AML-193 (cell line): ENCODE measurements around the gene STYXL2.
A peak's percentile ranks its signal among the peaks of the same experiment; 100 is the strongest.

Experiments used
- DNase-seq, 2 experiments: peaks; one replicate each; lab custom pipeline; 2025; lab: John Stamatoyannopoulos, UW

The STYXL2 gene

DNA sequence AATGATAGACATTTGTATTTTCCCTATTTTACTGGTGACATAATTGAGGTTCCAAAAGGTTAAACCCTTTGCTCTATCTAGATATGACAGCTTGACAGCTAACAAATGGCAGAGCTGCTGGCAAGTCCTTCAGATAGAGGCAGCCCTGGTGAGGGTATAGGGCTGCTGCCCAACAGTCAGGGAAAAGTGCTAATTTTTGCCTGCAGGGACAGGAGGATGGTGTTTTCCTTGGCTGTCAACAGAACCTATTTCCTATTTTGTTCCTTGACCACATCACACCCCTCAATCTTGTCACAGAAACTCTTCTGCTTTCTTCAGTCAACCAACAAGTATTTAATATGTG is 16.0 kb upstream of the STYXL2 start:
- DNase-seq: no peak

DNA sequence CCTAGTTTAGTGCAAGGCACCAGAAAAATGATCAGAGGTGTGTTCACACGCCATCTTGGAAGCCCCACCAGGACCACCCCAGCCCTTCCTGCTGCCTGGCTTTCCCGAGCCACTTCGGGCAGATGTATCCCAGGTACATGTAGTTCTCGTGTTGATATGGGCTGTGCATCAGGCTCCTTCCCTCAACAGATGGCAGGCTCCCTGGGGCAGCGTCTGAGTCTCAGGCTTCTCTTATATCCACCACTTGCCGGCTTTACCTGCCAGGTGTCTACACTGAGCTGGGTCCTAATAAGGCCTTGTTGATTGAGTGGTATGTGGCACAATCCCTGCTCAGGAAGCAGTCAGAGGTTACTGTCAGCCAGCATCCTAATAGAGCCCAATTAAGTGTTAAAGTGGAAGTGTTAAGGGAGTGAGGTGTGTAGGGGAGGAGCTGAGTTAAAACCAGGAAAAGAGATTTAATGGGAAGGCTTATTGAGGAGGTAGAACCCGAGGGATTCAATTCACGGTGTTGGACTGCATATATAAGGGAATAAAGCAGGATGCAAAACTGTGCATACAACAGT is 12.2 kb upstream of the STYXL2 start:
- DNase-seq: no peak

DNA sequence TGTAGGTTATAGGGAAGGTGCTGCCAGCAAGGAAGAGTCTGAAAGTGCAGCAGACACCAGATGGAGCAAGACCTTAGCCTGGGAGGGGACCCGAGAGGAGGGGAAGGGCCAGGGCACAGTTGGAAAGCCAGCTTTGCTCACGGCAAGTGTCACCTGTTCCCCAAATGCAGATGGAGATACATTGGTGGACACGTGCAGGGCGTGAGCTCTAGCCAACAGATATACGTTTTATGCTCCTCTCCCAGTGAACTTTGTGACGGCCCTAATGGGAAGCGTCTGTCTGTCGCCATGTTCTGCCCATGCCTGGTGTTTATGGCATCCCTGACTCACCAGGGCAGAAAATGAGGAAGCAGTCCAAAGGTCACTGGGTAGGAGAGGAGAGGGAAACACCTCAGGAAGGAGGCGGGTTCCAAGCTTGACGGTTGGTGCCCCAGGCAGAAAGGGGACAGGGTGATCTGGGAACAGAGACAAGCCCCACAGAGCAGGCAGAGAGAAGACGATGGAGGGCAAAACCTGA is 11.3 kb upstream of the STYXL2 start:
- no peak for DNase-seq

DNA sequence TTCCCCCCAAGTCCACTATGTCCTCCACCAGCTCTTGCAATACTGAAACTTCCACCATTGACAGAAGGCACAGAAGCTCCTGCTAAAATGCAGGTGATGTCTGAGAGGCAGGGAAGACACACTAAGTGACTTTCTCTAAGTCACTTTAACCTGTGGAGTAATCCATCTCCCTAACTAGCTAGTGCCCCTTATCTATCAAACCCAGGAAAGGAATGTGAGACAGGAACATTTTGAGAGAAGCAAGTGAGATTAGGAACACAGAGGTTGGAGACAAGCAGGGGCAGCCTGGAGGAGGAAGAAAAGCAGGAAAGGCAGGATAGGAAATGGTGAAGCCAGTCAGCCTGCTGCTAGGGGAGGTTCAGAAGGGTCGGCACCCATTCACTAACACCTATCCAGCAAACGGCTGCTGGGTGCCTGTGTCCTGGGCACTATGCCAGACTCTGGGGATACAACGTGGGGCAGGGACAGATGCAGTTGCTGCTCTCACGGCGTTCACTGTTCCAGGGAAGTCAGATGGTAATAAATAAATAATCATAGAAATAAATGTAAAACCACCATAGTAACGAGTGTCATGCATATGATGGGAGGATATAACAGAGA is 10.7 kb upstream of the STYXL2 start:
- no peak for DNase-seq

DNA sequence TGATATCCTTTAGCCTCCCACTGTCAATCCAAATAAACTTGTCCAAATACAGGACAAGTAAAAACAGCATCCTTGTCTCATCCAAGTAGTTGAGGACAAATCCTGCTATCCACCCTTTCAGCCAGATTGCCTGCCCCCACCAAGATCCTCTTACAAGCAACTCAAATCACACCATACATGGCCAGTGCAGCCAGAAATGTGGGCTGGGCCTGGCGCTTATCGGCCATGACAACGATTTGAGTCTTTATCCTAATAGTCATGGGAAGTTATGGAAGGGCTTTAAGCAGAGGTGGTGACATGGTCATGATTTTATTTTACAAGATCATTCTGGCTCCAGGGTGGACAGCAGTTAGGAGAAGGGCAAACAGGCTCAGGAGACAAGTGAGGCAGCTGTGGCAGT is 10.0 kb upstream of the STYXL2 start:
- DNase-seq: no peak

DNA sequence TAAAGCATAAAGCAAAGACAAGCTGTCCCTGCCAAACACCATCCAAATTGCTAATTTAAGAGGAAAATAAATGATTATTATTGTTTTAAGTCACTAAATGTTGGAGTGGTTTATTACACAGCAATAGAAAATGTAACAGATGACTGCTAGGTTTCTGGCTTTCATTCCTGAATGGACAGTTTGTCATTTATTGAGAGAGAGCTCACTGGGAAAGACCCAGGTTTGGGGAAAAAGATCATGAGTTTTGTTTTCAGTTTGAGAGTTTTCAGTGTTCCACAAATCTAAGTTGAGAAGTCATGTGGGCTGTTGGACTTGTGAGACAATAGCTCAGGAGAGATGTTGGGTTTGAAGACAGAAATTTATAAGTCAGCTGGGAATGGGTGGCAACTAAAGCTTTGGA is 9.1 kb upstream of the STYXL2 start:
- no peak for DNase-seq

DNA sequence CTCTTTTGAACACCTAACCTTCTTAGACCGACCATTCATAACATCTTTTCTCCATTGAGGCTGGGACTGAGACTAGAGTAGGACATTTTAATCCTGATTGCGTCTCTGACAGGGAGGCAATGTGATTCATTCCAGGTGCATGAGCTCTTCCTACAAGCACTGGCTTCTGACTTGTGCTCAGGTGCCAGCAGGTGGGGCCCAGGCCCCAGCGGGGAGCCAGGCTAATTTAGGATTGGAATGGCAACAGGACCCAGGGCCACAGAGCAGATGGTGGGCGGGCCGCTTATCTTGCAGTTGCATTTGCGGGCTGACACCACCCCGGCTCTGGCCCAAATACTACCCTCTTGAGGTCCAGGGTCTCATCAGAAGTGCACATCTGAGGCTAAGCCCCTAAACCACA is 7.8 kb upstream of the STYXL2 start:
- no peak for DNase-seq

DNA sequence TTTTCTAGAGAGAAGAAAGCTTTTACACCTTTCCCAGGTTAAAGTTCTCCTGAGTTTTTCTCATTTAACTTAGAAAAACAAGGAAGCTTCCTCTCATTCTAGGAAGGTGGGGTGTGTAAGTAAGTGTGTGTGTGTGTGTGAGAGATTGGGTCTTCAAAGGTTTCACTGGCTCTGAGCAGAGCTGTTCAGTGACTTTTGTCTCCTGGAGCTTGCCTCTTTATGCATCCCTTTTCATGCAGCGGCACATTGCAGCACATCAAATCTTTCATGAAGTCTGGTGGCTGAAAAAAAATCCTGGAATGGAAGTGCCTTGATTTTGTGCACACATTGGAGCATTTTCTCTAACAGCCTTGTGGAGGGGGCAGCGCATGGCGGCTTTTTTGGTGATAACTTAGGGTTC is 7.1 kb upstream of the STYXL2 start:
- DNase-seq: no peak

DNA sequence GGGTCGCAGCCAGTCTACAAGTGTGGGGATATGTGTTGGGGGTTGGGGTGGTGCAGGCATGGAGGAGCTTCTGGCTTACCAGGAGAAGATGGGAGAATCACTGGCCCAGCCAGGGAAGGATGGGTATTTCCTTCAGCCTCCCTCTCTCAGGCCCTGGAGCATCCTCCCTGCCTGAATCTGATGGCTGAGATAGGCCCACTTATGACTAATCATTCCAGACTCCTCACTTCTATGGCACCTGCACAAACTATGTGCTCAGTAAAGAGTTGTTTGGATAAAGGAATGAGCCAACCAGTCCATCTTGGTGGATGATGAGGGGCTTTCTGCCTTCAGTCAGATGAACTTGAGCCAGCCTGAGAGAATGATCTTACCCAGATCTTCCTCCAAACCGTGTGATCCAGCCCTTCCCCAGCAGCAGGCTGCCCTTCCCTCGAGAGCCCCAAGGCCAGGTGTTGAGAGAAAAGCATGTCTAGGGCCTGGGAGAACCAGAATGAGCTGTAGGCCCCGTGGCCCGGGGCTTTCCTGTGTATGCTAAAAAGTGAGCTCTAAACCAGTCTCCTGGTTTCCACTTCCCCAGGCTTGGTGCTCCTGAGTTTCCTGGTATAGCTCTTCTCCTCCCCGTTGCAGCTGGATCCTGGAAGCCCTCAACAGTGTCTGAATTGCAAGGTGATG is 5.0 kb upstream of the STYXL2 start:
- no peak for DNase-seq

DNA sequence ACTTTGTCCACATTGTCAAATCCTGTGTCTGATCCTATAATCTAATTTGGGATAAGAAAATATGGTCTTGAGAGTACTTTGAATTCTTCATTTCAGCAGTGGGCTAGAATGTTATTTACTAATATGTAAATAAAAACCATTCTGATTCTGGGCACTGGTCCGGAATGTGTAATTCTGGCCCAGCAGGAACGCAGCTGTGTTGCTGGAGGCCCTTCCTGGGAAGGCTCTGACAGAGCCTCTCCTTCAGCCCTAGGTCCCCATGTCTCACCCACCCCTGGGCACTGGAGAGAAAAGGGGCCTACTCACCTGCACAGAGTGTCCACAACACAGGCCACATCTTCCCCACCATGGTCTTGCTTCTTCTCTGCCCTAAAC is 3.9 kb upstream of the STYXL2 start:
- DNase-seq: no peak

DNA sequence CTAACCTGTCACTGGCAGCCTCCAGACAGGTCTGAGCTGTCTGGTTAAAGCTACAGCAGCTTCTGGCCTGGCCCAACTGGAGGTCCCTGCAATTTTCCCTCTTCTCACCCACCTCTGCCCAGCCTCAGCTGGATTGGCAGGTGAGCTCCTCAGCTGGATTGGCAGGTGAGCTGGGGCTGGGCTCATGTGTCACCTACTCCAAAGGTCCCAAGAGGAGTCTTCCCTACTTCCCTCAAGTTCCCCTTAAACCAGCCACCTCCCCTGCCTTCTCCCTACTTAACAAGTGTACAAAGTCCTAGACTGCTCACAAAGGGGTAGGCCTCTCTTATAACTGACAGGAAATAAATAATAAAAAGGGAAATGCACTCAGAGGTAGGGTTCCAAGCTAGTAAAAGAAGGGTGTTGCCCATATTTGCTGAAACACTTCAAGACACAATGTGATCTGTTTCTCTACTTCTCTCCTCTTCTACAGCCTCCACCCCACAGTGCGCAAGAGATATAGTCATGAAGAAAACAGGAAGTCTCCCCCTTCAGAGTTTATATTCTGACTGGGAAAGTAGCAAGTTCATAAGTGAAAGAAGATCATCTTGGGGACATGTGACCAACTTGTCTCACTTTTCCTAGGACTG is 3.4 kb upstream of the STYXL2 start, which contains the start of gene GPA33:
GPA33 (minus strand) TSS at position 64 of the 629 bp plus-strand sequence. CDS start 90 bp downstream, outside the sequence.
- DNase-seq: peak; percentile 7 to 13

DNA sequence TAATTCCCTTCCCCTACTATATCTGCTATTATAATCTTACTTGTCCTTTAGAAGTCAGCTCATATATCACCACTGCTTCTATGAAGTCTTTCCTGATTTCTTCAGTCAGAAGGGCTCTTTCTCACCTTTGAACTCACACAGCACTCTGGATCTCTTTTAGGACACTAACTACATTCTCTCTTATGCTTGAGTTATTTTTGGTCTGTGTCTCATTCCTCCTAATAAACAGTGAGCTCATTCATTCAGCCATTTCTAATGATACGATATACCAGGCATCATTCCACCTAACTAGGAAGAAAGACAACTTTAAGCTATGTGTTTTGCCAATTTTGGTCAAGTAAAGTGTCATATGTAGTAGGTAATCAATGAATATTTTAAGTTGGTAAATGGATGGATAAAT is 1.2 kb upstream of the STYXL2 start:
- DNase-seq: no peak

DNA sequence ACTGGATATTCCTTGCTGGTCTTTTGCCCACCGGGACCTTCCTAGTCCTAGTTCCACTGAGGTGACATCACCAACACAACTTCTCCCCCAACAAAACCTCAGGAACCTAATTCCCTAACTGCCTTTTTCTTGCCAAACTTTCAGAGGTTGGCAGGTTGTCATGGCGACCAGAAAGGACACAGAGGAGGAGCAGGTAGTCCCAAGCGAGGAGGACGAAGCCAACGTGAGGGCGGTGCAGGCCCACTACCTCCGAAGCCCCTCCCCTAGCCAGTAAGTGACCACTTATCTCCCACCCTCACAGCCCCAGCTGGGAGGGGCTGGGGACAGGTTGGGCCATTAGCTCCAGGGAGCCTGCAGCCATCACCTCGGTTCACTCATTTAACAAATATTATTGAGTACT is 815 bp downstream of the STYXL2 start:
- DNase-seq: no peak

DNA sequence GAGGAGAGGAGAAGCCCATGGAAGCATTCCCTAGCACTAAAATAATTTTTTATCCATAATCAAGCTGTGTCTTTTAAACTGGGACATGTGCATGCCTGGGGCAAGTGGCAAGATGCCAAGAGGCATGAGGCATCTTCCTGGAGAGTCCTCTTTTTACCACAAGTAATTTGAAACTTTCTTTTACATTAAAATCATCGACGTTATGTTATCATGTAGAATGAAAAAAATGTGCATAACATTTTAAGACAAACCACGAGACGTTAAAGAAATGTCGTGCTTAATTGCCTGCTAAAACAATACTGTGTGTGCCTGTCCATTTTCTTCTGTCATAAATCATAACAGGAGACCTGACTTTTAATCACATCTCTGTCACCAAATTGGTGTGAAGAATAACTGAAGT is 1.5 kb downstream of the STYXL2 start:
- DNase-seq: no peak

DNA sequence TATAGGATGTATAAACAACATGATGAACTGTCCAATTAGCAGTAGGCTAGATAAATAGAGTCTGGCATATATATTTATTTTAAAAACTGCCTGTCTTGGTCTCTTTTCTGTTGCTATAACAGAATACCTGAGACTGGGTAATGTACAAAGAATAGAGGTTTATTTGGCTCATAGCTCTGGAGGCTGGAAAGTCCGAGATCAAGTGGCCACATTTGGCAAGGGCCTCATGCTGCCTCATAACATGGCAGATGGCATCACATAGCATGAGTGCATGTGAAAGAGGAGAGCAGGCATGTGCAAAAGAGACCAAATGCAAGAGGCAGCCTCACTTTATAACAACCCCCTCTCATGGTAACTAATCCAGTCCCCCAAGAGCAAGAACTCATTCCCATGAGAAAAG is 6.0 kb downstream of the STYXL2 start:
- no peak for DNase-seq

DNA sequence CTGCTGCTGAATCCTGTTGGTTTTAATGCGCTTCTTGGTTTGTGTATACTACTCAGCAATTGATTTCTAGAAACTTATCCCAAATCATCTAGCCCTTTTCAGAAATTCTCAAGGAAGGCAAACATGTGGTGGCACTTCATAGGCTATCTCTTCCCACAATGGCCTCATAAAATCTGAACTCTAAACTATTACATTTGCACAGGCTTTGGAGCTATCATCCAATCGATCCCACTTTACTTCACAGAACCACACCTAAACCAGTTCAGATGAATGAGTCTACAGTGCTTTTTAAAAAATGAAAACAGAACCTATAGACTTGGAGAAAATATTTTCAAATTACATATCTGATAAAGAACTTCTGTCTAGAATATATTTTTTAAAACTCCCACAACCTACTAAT is 6.9 kb downstream of the STYXL2 start:
- DNase-seq: no peak

DNA sequence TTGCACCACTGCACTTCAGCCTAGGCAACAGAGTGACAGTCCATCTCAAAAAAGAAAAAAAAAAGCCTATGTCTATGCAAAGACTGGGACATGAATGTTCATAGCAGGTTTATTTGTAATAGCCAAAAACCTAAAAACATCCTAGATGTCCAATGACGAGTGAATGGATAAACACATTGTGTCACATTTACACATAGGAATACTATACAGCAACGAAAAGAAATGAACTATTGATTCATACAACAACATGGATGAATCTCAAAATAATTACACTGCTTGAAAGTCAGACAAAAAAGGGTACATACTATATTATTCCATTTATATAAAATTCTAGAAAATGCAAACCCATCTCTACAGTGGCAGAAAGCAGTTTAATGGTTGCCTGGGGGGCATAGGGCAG is 7.9 kb downstream of the STYXL2 start:
- no peak for DNase-seq

DNA sequence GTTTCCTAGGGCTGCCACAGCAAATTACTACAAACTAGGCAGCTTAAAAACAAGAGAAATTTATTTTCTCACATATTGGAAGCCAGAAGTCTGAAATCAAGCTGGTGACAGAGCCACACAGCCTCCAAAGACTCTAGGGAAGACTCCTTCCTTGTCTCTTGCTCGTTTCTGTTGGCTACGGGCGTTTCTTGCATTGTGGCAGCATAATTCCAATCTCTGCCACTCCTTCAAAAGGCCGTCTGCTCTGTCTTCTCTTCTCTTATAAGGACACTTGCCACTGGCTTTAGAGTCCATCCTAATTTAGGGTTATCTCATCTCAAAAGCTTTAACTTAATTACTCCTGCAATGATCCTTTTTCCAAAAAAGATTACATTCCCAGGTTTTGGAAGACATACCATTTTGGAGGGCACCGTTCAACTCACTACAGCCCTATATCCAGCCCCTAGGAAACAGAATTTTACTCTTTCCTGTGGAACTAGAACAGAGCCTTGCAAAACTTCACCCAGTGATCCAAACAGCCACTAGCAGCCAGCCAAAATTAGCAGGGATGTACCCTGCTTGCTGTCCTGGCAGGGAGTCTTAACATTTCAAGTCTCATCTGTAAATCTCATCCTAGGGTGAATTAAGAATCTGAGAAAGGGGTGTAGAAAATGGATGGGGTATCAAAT is 9.2 kb downstream of the STYXL2 start:
- DNase-seq: no peak

DNA sequence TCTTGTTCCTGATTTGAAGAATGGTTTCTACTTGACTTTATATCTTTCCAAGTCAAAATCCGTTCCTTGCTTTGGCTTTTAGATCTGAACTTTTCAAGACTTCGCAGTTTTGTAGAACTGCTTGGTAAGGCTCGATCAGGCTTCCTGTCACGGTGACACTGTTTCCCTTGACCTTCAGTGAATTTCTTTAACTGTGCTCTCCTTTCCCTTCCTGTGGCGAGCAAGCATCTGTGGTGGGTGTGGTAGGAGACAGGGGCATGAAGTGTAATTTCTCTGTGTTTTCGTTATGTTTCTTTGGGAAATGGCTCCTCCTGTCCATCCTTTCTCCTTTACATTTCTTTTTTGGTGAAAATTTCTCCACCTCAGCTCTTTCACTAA is 10.4 kb downstream of the STYXL2 start:
- no peak for DNase-seq

DNA sequence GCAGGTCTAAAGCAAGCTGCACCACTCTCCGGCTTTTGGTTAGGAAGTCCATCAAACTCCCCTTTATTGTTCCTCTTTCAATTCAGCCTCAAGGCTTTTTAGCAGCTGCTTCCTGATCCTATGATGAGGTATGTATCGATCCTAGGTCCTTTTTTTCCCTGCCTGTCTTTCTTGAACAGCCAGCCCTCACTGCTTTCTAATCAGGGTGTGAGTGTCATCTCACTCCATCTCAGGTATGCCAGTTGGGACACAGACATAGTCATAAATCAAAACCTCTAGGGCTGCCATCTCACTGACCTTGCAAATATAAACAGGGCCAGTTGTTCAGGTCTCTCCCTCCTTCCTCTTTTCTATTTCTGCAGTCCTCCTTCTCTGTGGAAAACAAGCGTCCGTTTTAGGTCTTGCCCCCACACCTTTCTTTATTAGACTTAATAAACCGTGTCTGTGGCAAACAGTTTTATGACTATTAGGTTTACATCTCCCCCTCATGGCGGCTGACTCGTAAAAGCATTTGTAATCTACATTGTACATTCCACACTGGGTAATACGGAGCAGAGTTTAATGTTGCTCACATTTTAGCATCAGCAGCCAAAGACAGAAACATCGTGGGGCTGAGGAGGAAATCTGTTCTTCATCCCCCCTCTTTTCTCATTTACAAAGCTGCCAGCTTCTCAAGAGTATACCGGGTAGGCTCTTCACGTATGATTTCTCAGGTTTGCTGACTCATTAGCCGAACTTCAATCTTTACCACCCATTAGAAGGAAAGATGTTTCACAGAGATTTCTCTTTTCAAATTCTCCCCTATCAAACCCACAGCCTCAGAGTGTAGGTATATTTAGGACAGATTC is 11.6 kb downstream of the STYXL2 start:
- DNase-seq: peak in 1 of 2 experiments; percentile 34

DNA sequence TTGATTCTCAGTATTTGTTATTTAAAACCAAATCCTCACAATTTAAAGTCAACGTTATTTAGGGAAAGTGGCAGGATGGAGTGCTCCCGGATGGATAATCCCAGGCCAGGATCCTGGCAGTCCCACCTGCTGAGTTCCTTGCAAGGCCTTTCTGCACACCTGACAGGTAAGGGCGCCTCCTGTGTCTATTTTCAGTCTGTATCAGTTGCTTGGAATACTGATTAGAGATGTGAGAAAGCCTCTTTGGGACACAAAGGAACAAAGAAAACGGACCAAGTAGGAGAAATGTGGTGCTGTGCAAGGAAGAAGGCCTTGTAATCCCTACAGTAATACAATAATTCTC is 12.2 kb downstream of the STYXL2 start:
- DNase-seq: no peak

DNA sequence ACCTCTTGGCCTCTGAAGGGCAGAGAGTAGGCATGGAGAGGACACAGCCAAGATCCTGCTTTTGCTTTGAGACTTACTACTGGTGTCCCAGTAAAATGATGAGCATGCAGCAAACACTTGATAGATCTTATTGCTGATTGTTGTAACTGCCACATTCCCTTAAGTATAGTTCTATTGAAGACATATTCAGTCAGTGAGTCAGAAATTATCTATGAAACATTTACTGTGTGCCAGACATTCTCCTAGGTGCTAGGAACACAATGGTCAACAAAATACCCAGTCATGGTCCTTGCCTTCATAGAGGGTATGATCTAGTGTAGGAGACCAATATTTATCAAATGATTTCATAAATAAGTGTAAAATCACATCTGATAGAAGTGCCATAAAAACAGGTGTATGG is 13.6 kb downstream of the STYXL2 start:
- no peak for DNase-seq
